ENCODE results near the gene MYO5C.

- TF ChIP-seq CTCF (IDR thresholded peaks at IDR 0.05 in 8 of 11, conservative IDR thresholded peaks at IDR 0.05 in 3 of 11), result no peak
- TF ChIP-seq POLR2A (IDR thresholded peaks at IDR 0.05), result no peak
Observed at GRCh38 chr15:52206446-52206845, 89.2 kb downstream of the MYO5C start.
